KOPT-K1 (cell line): ENCODE results near the gene CFHR2.
"Not testable (repeated sequence)": the region's sequence is repeated elsewhere in the genome, so short reads cannot be mapped to it uniquely, and the experiment has no call there.

Source experiments
- H3K27ac ChIP-seq: fragments of 200-600 bp; sonication (generic); 2 replicates; pipeline ENCODE4 v1.5.1; 2016; ENCODE audit warnings: antibody characterized with exemption, mild to moderate bottlenecking, low read depth, low read length; ENCODE audit not compliant: poor library complexity, severe bottlenecking
- H3K36me3 ChIP-seq: fragments of 200-600 bp; sonication (generic); 2 replicates; pipeline ENCODE4 v1.5.1; 2017; ENCODE audit warnings: antibody characterized with exemption, mild to moderate bottlenecking, low read length, moderate library complexity; ENCODE audit not compliant: insufficient read depth
- H3K9me3 ChIP-seq: fragments of 200-600 bp; sonication (generic); 2 replicates; pipeline ENCODE4 v1.5.1; 2017; ENCODE audit warnings: antibody characterized with exemption, low read length, mild to moderate bottlenecking; ENCODE audit not compliant: insufficient read depth, poor library complexity, severe bottlenecking

CFHR2 gene

GRCh38 chr1:196976278-196976677 is 32.7 kb downstream of the CFHR2 start:
- H3K27ac ChIP-seq = no peak overlapping the region
- H3K36me3 ChIP-seq = no peaks in the 10 kb centered on the region
- no peaks in the 10 kb centered on the region for H3K9me3 ChIP-seq

GRCh38 chr1:196977278-196977677 is 33.7 kb downstream of the CFHR2 start, which contains the start of gene CFHR5:
TSS of gene CFHR5 (plus strand) at chr1:196977556. CDS start at chr1:196977665, 109 bp downstream.
- H3K36me3 ChIP-seq = no peaks in the 10 kb centered on the region
- H3K27ac ChIP-seq = no peak within 1 kb of the TSS
- no peaks in the 10 kb centered on the region for H3K9me3 ChIP-seq

DNA sequence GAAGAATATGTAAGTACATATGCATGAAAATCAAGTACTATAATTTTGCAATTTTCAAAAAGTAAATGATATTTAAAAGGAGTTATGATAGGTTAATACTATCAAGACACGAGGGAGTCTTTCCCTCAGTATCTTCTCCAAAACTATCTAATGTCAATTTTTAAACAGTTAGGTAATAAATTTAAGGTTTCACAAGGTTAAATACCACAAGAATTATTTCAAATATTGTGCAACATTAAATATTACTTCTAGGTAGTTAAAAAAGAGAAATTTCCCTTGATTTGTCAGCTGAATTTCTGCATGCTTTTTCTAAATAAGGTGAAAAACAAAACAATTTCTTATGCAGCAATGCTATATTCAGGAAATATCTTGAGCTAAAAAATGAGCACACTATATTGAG is 37.3 kb downstream of the CFHR2 start:
- Histone ChIP-seq H3K9me3 (no peaks in the 10 kb centered on the region), H3K36me3 (no peaks in the 10 kb centered on the region), H3K27ac (no peak overlapping the region)

- H3K9me3 ChIP-seq, H3K36me3 ChIP-seq, H3K27ac ChIP-seq: not testable (repeated sequence)
Measured at GRCh38 chr1:196982247-196982646, 38.7 kb downstream of the CFHR2 start.

DNA sequence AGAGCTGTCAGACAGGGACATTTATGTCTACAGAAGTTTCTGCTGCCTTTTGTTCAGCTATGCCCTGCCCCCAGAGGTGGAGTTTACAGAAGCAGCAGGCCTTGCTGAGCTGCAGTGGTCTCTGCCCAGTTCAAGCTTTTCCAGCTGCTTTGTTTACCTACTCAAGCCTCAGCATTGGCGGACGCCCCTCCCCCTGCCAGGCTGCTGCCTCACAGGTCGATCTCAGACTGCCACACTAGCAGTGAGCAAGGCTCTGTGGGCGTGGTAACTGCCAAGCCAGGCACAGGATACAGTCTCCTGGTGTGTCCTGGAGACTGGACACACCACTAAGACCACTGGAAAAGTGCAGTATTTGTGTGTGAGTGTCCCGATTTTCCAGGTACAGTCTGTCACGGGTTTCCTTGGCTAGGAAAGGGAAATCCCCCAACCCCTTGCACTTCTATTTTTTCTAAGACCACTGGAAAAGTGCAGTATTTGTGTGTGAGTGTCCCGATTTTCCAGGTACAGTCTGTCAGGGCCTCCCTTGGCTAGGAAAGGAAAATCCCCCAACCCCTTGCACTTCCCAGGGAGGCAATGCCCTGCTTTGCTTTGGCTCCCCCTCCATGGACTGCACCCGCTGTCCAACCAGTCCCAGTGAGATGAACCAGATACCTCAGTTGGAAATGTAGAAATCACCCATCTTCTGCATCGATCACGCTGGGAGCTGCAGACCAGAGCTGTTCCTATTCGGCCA is 48.5 kb downstream of the CFHR2 start:
- not testable (repeated sequence) for H3K9me3 ChIP-seq, H3K27ac ChIP-seq, H3K36me3 ChIP-seq

GRCh38 chr1:196993916-196994315 is 50.4 kb downstream of the CFHR2 start:
- Histone ChIP-seq H3K27ac (no peak overlapping the region), H3K36me3 (no peaks in the 10 kb centered on the region), H3K9me3 (no peaks in the 10 kb centered on the region)

DNA sequence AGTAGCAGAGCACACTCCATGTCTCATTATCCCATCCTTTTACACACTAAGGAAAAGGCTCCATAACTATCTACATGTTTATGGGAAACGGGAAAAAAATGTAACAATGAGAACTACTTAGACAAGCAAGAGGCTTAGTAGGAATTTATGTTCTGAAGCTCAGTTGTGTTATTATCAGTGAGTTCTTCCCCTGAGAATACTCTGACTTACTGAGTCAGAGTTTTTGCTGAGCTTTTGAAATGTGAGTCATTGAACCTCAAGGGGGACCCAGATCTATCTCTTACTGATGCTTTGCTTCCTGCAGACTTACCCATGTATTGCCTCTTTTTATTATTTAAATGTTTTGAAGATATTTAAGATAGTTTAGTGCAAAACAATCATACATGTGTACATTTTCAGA is 53.9 kb downstream of the CFHR2 start:
- Histone ChIP-seq H3K9me3 (no peaks in the 10 kb centered on the region), H3K36me3 (no peaks in the 10 kb centered on the region), H3K27ac (no peak overlapping the region)

DNA sequence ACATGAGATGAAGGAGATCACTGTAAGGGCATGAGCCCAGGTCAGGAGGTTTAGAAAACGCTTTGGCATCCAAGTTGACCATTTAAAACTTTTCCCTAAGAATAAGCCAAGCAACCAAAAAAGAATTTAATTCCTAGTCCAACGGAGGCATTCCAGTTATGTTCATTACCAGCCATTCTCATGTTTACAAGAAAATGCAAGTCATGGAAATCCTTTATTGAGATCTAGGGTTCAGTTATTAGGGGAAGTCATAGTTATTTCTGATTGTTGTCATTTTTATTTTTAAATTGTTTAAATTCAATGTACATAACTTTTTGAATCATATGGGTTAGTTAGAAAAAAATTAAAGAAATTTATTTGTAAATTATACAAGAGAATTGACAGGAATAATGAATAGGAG is 58.3 kb downstream of the CFHR2 start:
- H3K9me3 ChIP-seq = no peaks in the 10 kb centered on the region
- H3K36me3 ChIP-seq = no peaks in the 10 kb centered on the region
- no peak overlapping the region for H3K27ac ChIP-seq

DNA sequence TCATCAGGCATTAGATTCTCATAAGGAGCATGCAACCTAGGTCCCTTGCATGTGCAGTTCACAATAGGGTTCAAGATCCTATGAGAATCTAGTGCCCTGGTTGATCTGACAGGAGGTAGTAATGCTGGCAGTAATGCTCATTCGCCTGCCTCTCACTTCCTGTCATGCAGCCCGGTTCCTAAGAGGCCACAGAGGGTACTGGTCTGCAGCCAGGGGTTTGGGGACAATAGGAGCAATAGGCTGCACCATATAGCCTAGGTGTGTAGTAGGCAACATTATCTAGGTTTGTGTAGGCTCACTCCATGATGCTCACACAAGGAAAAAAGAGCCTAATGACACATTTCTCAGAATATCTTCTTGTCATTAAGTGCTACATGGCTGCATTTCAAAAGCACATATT is 59.6 kb downstream of the CFHR2 start:
- H3K9me3 ChIP-seq = no peaks in the 10 kb centered on the region
- no peak overlapping the region for H3K27ac ChIP-seq
- no peaks in the 10 kb centered on the region for H3K36me3 ChIP-seq

GRCh38 chr1:197008861-197009260 is 65.3 kb downstream of the CFHR2 start:
- H3K27ac ChIP-seq = no peak overlapping the region
- no peaks in the 10 kb centered on the region for H3K36me3 ChIP-seq
- peaks cover 6% of the 10 kb centered on the region for H3K9me3 ChIP-seq
